ENCODE measurements around the gene OR6S1.

DNA sequence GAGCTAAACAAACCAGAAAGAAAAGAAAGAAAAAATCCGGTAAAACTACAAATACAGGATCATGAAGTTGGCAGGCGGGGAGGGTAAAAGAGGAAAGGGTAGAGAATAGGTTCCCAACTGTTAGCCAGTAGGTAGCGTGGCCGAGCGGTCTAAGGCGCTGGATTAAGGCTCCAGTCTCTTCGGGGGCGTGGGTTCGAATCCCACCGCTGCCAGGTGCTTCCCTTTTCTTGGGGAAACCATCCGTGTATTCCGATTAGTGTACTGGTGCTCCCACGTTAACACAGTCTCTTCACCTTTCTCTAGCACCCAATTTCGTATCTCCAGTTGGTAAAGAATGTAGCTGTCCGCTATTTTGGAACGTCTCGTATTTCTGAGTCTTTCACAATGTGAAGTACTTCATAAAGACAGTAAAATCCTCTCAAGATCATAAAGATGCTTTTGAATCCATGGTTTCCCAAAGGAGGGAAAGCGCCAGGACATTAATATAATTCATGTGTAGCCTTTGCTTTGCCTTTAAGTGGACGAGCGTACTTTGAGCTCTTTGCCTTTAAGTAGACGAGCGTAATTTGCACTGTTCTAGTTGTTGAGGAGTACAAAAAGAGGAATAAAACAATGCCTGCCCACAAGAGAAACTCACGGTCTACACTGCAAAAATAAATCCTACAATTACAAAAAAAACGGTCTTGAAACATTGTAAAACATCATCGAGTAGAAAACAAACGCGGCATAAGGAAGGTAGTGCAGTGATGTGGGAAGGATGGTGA, 31.3 kb downstream of the OR6S1 start:
- TF ChIP-seq POLR2A (IDR thresholded peaks at IDR 0.05): no peak
- TF ChIP-seq, protein P1, sequence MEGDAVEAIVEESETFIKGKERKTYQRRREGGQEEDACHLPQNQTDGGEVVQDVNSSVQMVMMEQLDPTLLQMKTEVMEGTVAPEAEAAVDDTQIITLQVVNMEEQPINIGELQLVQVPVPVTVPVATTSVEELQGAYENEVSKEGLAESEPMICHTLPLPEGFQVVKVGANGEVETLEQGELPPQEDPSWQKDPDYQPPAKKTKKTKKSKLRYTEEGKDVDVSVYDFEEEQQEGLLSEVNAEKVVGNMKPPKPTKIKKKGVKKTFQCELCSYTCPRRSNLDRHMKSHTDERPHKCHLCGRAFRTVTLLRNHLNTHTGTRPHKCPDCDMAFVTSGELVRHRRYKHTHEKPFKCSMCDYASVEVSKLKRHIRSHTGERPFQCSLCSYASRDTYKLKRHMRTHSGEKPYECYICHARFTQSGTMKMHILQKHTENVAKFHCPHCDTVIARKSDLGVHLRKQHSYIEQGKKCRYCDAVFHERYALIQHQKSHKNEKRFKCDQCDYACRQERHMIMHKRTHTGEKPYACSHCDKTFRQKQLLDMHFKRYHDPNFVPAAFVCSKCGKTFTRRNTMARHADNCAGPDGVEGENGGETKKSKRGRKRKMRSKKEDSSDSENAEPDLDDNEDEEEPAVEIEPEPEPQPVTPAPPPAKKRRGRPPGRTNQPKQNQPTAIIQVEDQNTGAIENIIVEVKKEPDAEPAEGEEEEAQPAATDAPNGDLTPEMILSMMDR (IDR thresholded peaks at IDR 0.05): no peak

All from ovary (tissue), 3 donors.